Progenitor cell of endocrine pancreas (in vitro differentiated cells): ENCODE measurements around the gene ARHGDIG. TPM values are rescaled to one million over a fixed set of nuclear protein-coding genes. Genes with fewer than 3 reads are reported as not detected.

ENCODE experiments used
- DNase-seq: peaks from one replicate; pipeline ENCODE4 v3.0.0; 2021; ENCODE audit warnings: low spot score; ENCODE audit not compliant: unreplicated experiment
- H3K27ac Mint-ChIP-seq: 2 replicates; pipeline ENCODE4 v1.8.0; 2021; ENCODE audit warnings: mild to moderate bottlenecking, moderate library complexity, mixed read lengths
- H3K27me3 Mint-ChIP-seq: 2 replicates; pipeline ENCODE4 v1.8.0; 2021; ENCODE audit warnings: mixed read lengths
- H3K36me3 Mint-ChIP-seq: 2 replicates; pipeline ENCODE4 v1.8.0; 2022; ENCODE audit warnings: mixed read lengths; ENCODE audit not compliant: insufficient read depth
- H3K4me1 Mint-ChIP-seq: 2 replicates; pipeline ENCODE4 v1.8.0; 2021; ENCODE audit warnings: low read depth, mixed read lengths
- H3K4me3 Mint-ChIP-seq: 2 replicates; pipeline ENCODE4 v1.8.0; 2021; ENCODE audit warnings: low read depth, mild to moderate bottlenecking, moderate library complexity, mixed read lengths
- H3K9me3 Mint-ChIP-seq: 2 replicates; pipeline ENCODE4 v1.8.0; 2021; ENCODE audit warnings: low read depth, mixed read lengths
- total RNA-seq: library from RNA; stranded (reverse); gene quantifications from 2 replicates; pipeline ENCODE4 v1.2.1, GENCODE V29; 2021
- TF ChIP-seq, protein P1 (sequence below): fragments of 200-600 bp; sonication (generic); IDR thresholded peaks from one replicate; pipeline ENCODE4 v1.5.0; 2021; ENCODE audit warnings: antibody characterized with exemption, mild to moderate bottlenecking; ENCODE audit not compliant: unreplicated experiment

The ARHGDIG gene
- total RNA-seq, 1 donor from 2014 or later, result 6.5 TPM

DNA sequence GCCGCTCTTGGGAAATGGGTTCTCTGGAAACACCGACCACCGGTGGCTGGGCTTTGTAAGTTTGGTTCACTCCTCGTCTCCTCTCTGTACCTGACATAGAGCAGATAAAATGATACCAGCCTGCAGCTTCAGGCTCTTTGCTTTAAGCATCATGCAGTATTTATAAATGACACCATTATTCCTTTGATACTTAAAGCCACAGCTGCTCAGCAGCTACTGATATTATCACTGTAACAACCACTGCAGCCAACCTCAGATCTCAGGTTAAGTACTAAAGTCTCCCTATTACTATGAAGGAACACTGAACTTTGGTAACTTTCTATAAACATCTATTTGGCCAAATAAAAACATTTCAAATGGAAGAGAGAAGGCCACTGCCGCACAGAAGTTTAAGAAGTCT lies 37.2 kb downstream of the ARHGDIG start:
- peaks cover 2% of the 10 kb centered on the region for H3K4me1 Mint-ChIP-seq
- peaks cover 2% of the 10 kb centered on the region for H3K36me3 Mint-ChIP-seq
- TF ChIP-seq, protein P1, sequence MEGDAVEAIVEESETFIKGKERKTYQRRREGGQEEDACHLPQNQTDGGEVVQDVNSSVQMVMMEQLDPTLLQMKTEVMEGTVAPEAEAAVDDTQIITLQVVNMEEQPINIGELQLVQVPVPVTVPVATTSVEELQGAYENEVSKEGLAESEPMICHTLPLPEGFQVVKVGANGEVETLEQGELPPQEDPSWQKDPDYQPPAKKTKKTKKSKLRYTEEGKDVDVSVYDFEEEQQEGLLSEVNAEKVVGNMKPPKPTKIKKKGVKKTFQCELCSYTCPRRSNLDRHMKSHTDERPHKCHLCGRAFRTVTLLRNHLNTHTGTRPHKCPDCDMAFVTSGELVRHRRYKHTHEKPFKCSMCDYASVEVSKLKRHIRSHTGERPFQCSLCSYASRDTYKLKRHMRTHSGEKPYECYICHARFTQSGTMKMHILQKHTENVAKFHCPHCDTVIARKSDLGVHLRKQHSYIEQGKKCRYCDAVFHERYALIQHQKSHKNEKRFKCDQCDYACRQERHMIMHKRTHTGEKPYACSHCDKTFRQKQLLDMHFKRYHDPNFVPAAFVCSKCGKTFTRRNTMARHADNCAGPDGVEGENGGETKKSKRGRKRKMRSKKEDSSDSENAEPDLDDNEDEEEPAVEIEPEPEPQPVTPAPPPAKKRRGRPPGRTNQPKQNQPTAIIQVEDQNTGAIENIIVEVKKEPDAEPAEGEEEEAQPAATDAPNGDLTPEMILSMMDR, result no peak
- H3K27me3 Mint-ChIP-seq, result no peaks in the 10 kb centered on the region
- no peak overlapping the region for H3K27ac Mint-ChIP-seq
- no peak overlapping the region for H3K4me3 Mint-ChIP-seq
- no peak for DNase-seq
- H3K9me3 Mint-ChIP-seq, result no peaks in the 10 kb centered on the region

GRCh38 chr16:318628-319027 lies 38.2 kb downstream of the ARHGDIG start:
- TF ChIP-seq, protein P1, result peak; percentile 55
- H3K9me3 Mint-ChIP-seq, result no peaks in the 10 kb centered on the region
- no peak overlapping the region for H3K27ac Mint-ChIP-seq
- H3K36me3 Mint-ChIP-seq, result peaks cover 2% of the 10 kb centered on the region
- no peaks in the 10 kb centered on the region for H3K27me3 Mint-ChIP-seq
- H3K4me1 Mint-ChIP-seq, result peaks cover 2% of the 10 kb centered on the region
- H3K4me3 Mint-ChIP-seq, result no peak overlapping the region
- no peak for DNase-seq

DNA sequence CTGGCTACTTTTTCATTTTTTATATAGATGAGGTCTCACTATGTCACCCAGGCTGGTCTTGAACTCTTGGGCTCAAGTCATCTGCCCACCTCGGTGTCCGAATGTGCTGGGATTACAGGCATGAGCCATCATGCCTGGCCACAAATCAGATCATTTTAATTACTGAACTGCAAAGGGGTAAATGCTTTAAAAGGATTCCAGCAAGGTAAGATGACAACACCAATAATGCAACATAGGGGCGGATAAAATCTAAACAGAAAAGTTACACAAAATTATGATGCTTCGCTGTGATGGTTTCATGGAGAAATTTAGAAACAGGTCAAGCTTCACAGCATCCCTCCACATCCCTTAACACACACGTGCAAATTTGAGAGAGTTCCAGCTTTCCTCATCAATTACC lies 39.8 kb downstream of the ARHGDIG start:
- no peaks in the 10 kb centered on the region for H3K27me3 Mint-ChIP-seq
- no peak for DNase-seq
- no peak overlapping the region for H3K27ac Mint-ChIP-seq
- H3K9me3 Mint-ChIP-seq, result no peaks in the 10 kb centered on the region
- peaks cover 9% of the 10 kb centered on the region for H3K4me1 Mint-ChIP-seq
- peaks cover 3% of the 10 kb centered on the region for H3K36me3 Mint-ChIP-seq
- no peak overlapping the region for H3K4me3 Mint-ChIP-seq
- TF ChIP-seq, protein P1, result no peak

- H3K27ac Mint-ChIP-seq, result no peak overlapping the region
- no peak overlapping the region for H3K4me3 Mint-ChIP-seq
- no peak for DNase-seq
- no peaks in the 10 kb centered on the region for H3K27me3 Mint-ChIP-seq
- TF ChIP-seq, protein P1, result no peak
- peaks cover 3% of the 10 kb centered on the region for H3K36me3 Mint-ChIP-seq
- H3K9me3 Mint-ChIP-seq, result no peaks in the 10 kb centered on the region
- H3K4me1 Mint-ChIP-seq, result peaks cover 9% of the 10 kb centered on the region
These were observed 41.1 kb downstream of the ARHGDIG start for GRCh38 chr16:321532-321931.

DNA sequence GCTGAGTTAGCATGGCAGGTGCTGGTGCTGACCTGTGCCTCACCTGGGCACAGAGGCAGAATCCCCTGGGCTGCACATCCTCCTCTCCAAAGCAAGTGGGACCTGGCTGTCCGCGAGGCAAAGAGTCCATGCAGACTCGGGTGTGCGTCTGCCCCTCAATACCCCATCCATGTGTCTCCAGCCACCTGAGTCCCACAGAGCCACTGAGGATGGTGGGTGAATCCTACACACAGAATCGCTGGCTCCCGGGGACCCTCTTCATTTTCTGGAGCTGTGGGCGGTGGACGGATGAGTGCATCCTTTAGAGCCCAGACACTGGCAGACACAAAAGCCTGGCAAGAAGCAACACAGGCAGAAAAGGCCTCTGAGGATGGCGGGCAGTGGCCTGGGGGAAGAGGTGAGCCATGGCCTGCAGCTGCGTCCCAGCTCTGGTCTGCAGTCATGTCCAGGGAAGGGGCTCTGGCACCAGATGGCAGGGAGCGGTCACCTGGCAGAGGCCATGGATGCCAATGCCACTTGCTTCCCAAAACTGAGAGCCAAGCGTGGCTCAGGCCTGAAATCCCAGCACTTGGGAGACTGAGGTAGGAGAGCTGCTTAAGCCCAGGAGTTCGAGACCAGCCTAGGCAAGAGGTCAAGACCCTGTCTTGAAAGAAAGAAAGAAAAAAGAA lies 42.2 kb downstream of the ARHGDIG start:
- Mint-ChIP-seq H3K4me1 (peaks cover 14% of the 10 kb centered on the region), H3K4me3 (no peak overlapping the region), H3K36me3 (peaks cover 3% of the 10 kb centered on the region), H3K27ac (no peak overlapping the region), H3K9me3 (no peaks in the 10 kb centered on the region), H3K27me3 (no peaks in the 10 kb centered on the region)
- no peak for DNase-seq
- TF ChIP-seq, protein P1, result no peak
